Heart left ventricle (tissue), 16 donors: ENCODE data around the gene TRAPPC2. TPM values are rescaled to one million over a fixed set of nuclear protein-coding genes. Genes with fewer than 3 reads are reported as not detected.

Experiments used
- ATAC-seq, 4 donors: fragments of 200-7000 bp; cut with Tn5 transposase; one replicate each; pipeline ENCODE4 v1.9.1; 2020 to 2022; ENCODE audit warnings: moderate library complexity in 4 of 4, mild to moderate bottlenecking in 3 of 4, moderate number of reproducible peaks in 1 of 4
- DNase-seq, 5 donors: peaks; one replicate each; pipeline ENCODE4 v3.0.0-alpha.2; 2020
- H3K27ac ChIP-seq, 12 donors: fragments of 200-600 bp; sonication (generic) in 4 of 12; one replicate each; pipeline versions ENCODE4 v1.5.0 to v1.8.0; 2016 to 2022; ENCODE audit warnings: mild to moderate bottlenecking in 2 of 12
- H3K27me3 ChIP-seq, 9 donors: fragments of 200-600 bp; sonication (generic) in 2 of 9; one replicate each; pipeline versions ENCODE4 v1.5.1 to v1.8.0; 2016 to 2022; ENCODE audit warnings: mild to moderate bottlenecking in 3 of 9
- H3K36me3 ChIP-seq, 9 donors: fragments of 200-600 bp; sonication (generic) in 2 of 9; one replicate each; pipeline versions ENCODE4 v1.5.0 to v1.8.0; 2018 to 2022; ENCODE audit warnings: mild to moderate bottlenecking in 2 of 9
- H3K4me1 ChIP-seq, 12 donors: fragments of 200-600 bp; sonication (generic) in 4 of 12; one replicate each; pipeline versions ENCODE4 v1.5.0 to v1.8.0; 2016 to 2022; ENCODE audit warnings: mild to moderate bottlenecking in 3 of 12
- H3K4me3 ChIP-seq, 12 donors: fragments of 200-600 bp; sonication (generic) in 4 of 12; one replicate each; pipeline versions ENCODE4 v1.5.0 to v1.8.0; 2017 to 2022; ENCODE audit warnings: mild to moderate bottlenecking in 9 of 12, moderate library complexity in 4 of 12
- H3K9me3 ChIP-seq, 12 donors: fragments of 200-600 bp; sonication (generic) in 4 of 12; one replicate each; pipeline versions ENCODE4 v1.5.0 to v1.8.0; 2016 to 2022; ENCODE audit warnings: mild to moderate bottlenecking in 1 of 12
- POLR2A ChIP-seq, 2 donors: fragments of 450-650 bp; IDR thresholded peaks; one replicate each; pipeline ENCODE4 v1.6.1; 2017; ENCODE audit warnings: antibody characterized with exemption in 2 of 2, mild to moderate bottlenecking in 2 of 2, moderate library complexity in 2 of 2
- WGBS, 4 donors: extraction: QIAGEN DNeasy Blood & Tissue Kit in 2 of 4; methylation state at CpG; one replicate each; pipeline versions ENCODE4 v1.1.5 to v1.1.7; 2013 to 2018; 5-methylcytosine and 5-hydroxymethylcytosine counted together
- intact Hi-C, 10 donors: fragments of 100-400 bp; cut with DNase I; formaldehyde crosslinking; loops; one replicate each; pipeline versions ENCODE4 v1.11.1 to v1.14.2; 2022
- polyA plus RNA-seq, 2 donors: library from polyadenylated mRNA; stranded (reverse); fragments of 200-250 nt; gene quantifications; one replicate each; pipeline ENCODE4 v1.2.3, GENCODE V29; 2013
- total RNA-seq, 9 donors: library from RNA; depleted of rRNA in 2 of 9; stranded (reverse); fragments of >200 nt in 2 of 9; fragmentation: NEBNext Ultra II Directional in 3 of 9; extraction: Animal tissue kit (Norgen Biotek cat#: 25700) in 3 of 9; gene quantifications; one replicate each; pipeline versions ENCODE4 v1.1.0 to v1.2.4, GENCODE V29; 2016 to 2023
- TF ChIP-seq, protein P1 (sequence below), 12 donors: fragments of 200-600 bp; sonication (generic) in 4 of 12; IDR thresholded peaks; one replicate each; pipeline versions ENCODE4 v1.5.0 to v1.8.0; 2018 to 2022; ENCODE audit warnings: antibody characterized with exemption in 12 of 12, mild to moderate bottlenecking in 5 of 12
- donor health status: ischemic (EF 13 %, LVEDD 7.1; RV severe dilation, severe dysfunction).
- donor health status: healthy with polysubstance abuse.
- donor health status: DM: no; HTN: yes; CAD: no.
- donor health status: DM: no; HTN: no; CAD: no.
- donor health status: ischemic (EF 25% LVEDD 6.9; RV normal size, moderate dysfunction).
- donor health status: ischemic (EF 25% LVEDD 5.7; RV mildly dilated, moderate dysfunction).
- donor health status: healthy.
- donor health status: DM: yes; HTN: yes; CAD: no.
- donor health status: ischemic (EF 35%, LVEDD 5.7; RV mildly dilated, moderate dysfunction).
- donor health status: nonischemic (EF 11% LVEDD 7.7; RV severe dilation, severe dysfunction).
- donor health status: DM: yes; HTN: yes; CAD: no.
- donor health status: PGD.
- donor health status: ischemic (EF 29% LVEDD 5.4; RV normal size, mild dysfunction).
- donor health status: nonischemic (EF 23%, LVEDD 6.1; RV moderate dilation, normal function).

The TRAPPC2 gene
- total and polyA plus RNA-seq, 11 donors = 3.5 to 11.1 (median 5.2) TPM

- H3K36me3 ChIP-seq = peaks cover 0 to 96% (median 38%) of the 10 kb centered on the region in 9 donors
- intact Hi-C loops = loop anchor here in 2 of 10 donors (10.0 kb wide), 2 partner anchors 48 to 252 kb away; no protein-coding TSS in a partner anchor
- no peak for DNase-seq
Observed at GRCh38 chrX:13756381-13756780, 22.0 kb upstream of the TRAPPC2 start.

GRCh38 chrX:13755254-13755653 is 20.8 kb upstream of the TRAPPC2 start:
- intact Hi-C loops = loop anchor here in 2 of 10 donors (10.0 kb wide), 2 partner anchors 50 to 250 kb away; no protein-coding TSS in a partner anchor
- Histone ChIP-seq H3K36me3 (peaks cover 0 to 96% (median 36%) of the 10 kb centered on the region in 9 donors), H3K27ac (no peak overlapping the region), H3K9me3 (no peaks in the 10 kb centered on the region), H3K4me3 (no peak overlapping the region), H3K27me3 (peaks cover 0 to 4% (median 0%) of the 10 kb centered on the region in 9 donors), H3K4me1 (peaks cover 0 to 6% (median 0%) of the 10 kb centered on the region in 12 donors)
- ATAC-seq (no peak), DNase-seq (no peak)
- TF ChIP-seq, protein P1, sequence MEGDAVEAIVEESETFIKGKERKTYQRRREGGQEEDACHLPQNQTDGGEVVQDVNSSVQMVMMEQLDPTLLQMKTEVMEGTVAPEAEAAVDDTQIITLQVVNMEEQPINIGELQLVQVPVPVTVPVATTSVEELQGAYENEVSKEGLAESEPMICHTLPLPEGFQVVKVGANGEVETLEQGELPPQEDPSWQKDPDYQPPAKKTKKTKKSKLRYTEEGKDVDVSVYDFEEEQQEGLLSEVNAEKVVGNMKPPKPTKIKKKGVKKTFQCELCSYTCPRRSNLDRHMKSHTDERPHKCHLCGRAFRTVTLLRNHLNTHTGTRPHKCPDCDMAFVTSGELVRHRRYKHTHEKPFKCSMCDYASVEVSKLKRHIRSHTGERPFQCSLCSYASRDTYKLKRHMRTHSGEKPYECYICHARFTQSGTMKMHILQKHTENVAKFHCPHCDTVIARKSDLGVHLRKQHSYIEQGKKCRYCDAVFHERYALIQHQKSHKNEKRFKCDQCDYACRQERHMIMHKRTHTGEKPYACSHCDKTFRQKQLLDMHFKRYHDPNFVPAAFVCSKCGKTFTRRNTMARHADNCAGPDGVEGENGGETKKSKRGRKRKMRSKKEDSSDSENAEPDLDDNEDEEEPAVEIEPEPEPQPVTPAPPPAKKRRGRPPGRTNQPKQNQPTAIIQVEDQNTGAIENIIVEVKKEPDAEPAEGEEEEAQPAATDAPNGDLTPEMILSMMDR (IDR thresholded peaks at IDR 0.05) = no peak
- TF ChIP-seq POLR2A (IDR thresholded peaks at IDR 0.05) = no peak
- WGBS, 4 donors = 57 to 89% (median 75%) methylated on average over 1 of the region's 1 CpG

More at GRCh38 chrX:13756381-13756780, 22.0 kb upstream of the TRAPPC2 start:
- Histone ChIP-seq H3K9me3 (no peaks in the 10 kb centered on the region), H3K27ac (no peak overlapping the region), H3K4me1 (peaks cover 0 to 6% (median 0%) of the 10 kb centered on the region in 12 donors), H3K4me3 (no peak overlapping the region), H3K27me3 (peaks cover 0 to 9% (median 0%) of the 10 kb centered on the region in 9 donors)
- no peak for ATAC-seq
- no peak for TF ChIP-seq POLR2A (IDR thresholded peaks at IDR 0.05)
- TF ChIP-seq, protein P1 (IDR thresholded peaks at IDR 0.05) = no peak
- 87 to 97% (median 93%) methylated on average over 4 of the region's 4 CpGs for WGBS, 4 donors

GRCh38 chrX:13754765-13755164 is 20.3 kb upstream of the TRAPPC2 start:
- H3K27ac ChIP-seq = no peak overlapping the region
- intact Hi-C loops = loop anchor here in 7 of 10 donors (5.0 to 10.0 kb wide), 3 partner anchors 50 to 278 kb away; no protein-coding TSS in a partner anchor
- no peak overlapping the region for H3K4me3 ChIP-seq
- H3K9me3 ChIP-seq = no peaks in the 10 kb centered on the region
- no peak for ATAC-seq
- 88 to 100% (median 93%) methylated on average over 1 of the region's 1 CpG for WGBS, 4 donors
- DNase-seq = no peak
- TF ChIP-seq, protein P1 (IDR thresholded peaks at IDR 0.05) = no peak
- TF ChIP-seq POLR2A (IDR thresholded peaks at IDR 0.05) = no peak
- H3K27me3 ChIP-seq = peaks cover 0 to 4% (median 0%) of the 10 kb centered on the region in 9 donors
- H3K36me3 ChIP-seq = peaks cover 0 to 94% (median 32%) of the 10 kb centered on the region in 9 donors
- H3K4me1 ChIP-seq = peaks cover 0 to 6% (median 0%) of the 10 kb centered on the region in 12 donors

- DNase-seq (no peak), ATAC-seq (no peak)
- TF ChIP-seq POLR2A (IDR thresholded peaks at IDR 0.05) = no peak
- TF ChIP-seq, protein P1 (IDR thresholded peaks at IDR 0.05) = no peak
- peaks cover 0 to 87% (median 22%) of the 10 kb centered on the region in 9 donors for H3K36me3 ChIP-seq
- no peak overlapping the region for H3K27ac ChIP-seq
- H3K4me3 ChIP-seq = no peak overlapping the region
- H3K9me3 ChIP-seq = no peaks in the 10 kb centered on the region
- H3K4me1 ChIP-seq = no peaks in the 10 kb centered on the region
- peaks cover 0 to 4% (median 0%) of the 10 kb centered on the region in 9 donors for H3K27me3 ChIP-seq
- 50 to 67% (median 56%) methylated on average over 3 of the region's 3 CpGs for WGBS, 4 donors
- intact Hi-C loops = loop anchor here in 7 of 10 donors (5.0 to 10.0 kb wide), 3 partner anchors 52 to 280 kb away; no protein-coding TSS in a partner anchor
Observed at GRCh38 chrX:13752646-13753045, 18.2 kb upstream of the TRAPPC2 start.
